PFSK-1 (cell line): Measurements from ENCODE around the gene IQSEC3.

Experiments
- POLR2AphosphoS5 ChIP-seq: IDR thresholded peaks from 2 replicates; pipeline ENCODE4 v1.6.1; 2012; ENCODE audit warnings: low read depth, mild to moderate bottlenecking, control low read depth, low read length, moderate library complexity
- REST ChIP-seq, 2 experiments: IDR thresholded peaks; 2 replicates each; pipeline versions ENCODE4 v1.6.1 to v1.8.0; 2011 to 2012; ENCODE audit warnings: low read depth in 2 of 2, low read length in 2 of 2, control low read depth in 1 of 2, inconsistent platforms in 1 of 2, mild to moderate bottlenecking in 1 of 2, moderate library complexity in 1 of 2; ENCODE audit not compliant: insufficient read depth in 1 of 2
- SIN3A ChIP-seq: IDR thresholded peaks from 2 replicates; pipeline ENCODE4 v1.6.1; 2012; ENCODE audit warnings: mild to moderate bottlenecking, low read length, moderate library complexity, borderline replicate concordance; ENCODE audit not compliant: insufficient read depth

- TF ChIP-seq POLR2AphosphoS5, result no peak
- TF ChIP-seq SIN3A, result no peak
- no peak for TF ChIP-seq REST (IDR thresholded peaks at IDR 0.05; ENCODE audit: insufficient read depth in 1 of 2, low read depth in 2 of 2, low read length in 2 of 2)
Measured at GRCh38 chr12:101969-102878, 35.7 kb downstream of the IQSEC3 start.
